HepG2 (cell line): ENCODE measurements around the gene TEKT3. TPM values are rescaled to one million over a fixed set of nuclear protein-coding genes. Genes with fewer than 3 reads are reported as not detected.

Source experiments
- HNF4A ChIP-seq: sonication (generic); formaldehyde crosslinking; IDR thresholded peaks from 2 replicates; pipeline ENCODE4 v1.4.0; 2020; ENCODE audit warnings: missing genetic modification reagents
- RFX3 ChIP-seq: IDR thresholded peaks from 2 replicates; pipeline ENCODE4 v1.6.1; 2016; ENCODE audit warnings: missing biosample characterization, missing genetic modification reagents
- SPEN ChIP-seq: sonication (generic); formaldehyde crosslinking; IDR thresholded peaks from 2 replicates; pipeline ENCODE4 v1.5.1; 2020; ENCODE audit warnings: low read depth, mild to moderate bottlenecking, missing genetic modification reagents
- ZNF549 ChIP-seq: sonication (generic); formaldehyde crosslinking; IDR thresholded peaks from 2 replicates; pipeline ENCODE4 v1.5.0; 2020; ENCODE audit warnings: missing genetic modification reagents
- polyA plus RNA-seq, 8 experiments: library from polyadenylated mRNA; depleted of rRNA in 3 of 8; stranded (reverse) in 7 of 8; unstranded in 1 of 8; fragments of >200 nt; fragmentation: Illumina TruSeq in 4 of 8; extraction: Trizol in 4 of 8; gene quantifications; 2 replicates each; pipeline versions ENCODE4 v1.2.1 to v1.2.3, GENCODE V29; 2011 to 2016; ENCODE audit warnings: low read depth in 4 of 8, missing spikeins in 1 of 8, mixed read lengths in 1 of 8; ENCODE audit not compliant: insufficient read depth in 1 of 8
- total RNA-seq, 5 experiments: library from RNA; depleted of rRNA; stranded (reverse); fragments of >200 nt; fragmentation: Illumina TruSeq; extraction: Trizol; gene quantifications; 2 replicates each; pipeline ENCODE4 v1.2.3, GENCODE V29; 2016; ENCODE audit warnings: low read depth in 1 of 5
- TF ChIP-seq, protein P1 (sequence below): sonication (generic); formaldehyde crosslinking; IDR thresholded peaks from 2 replicates; pipeline ENCODE4 v1.4.0; 2020; ENCODE audit warnings: missing genetic modification reagents, mild to moderate bottlenecking, borderline replicate concordance
- TF ChIP-seq, protein P2 (sequence below): IDR thresholded peaks from 2 replicates; pipeline ENCODE4 v1.6.1; 2016; ENCODE audit warnings: missing compliant biosample characterization, missing genetic modification reagents, borderline replicate concordance
- TF ChIP-seq, protein P3 (sequence below): sonication (generic); formaldehyde crosslinking; IDR thresholded peaks from 2 replicates; pipeline ENCODE4 v1.4.0; 2020; ENCODE audit warnings: missing genetic modification reagents
- TF ChIP-seq, protein P4 (sequence below): sonication (generic); formaldehyde crosslinking; IDR thresholded peaks from 2 replicates; pipeline ENCODE4 v1.5.1; 2020; ENCODE audit warnings: mild to moderate bottlenecking, moderate library complexity, missing genetic modification reagents
- TF ChIP-seq, protein P5 (sequence below): sonication (generic); formaldehyde crosslinking; IDR thresholded peaks from 2 replicates; pipeline ENCODE4 v1.5.1; 2020; ENCODE audit warnings: missing genetic modification reagents, mild to moderate bottlenecking, borderline replicate concordance
- TF ChIP-seq, protein P6 (sequence below): sonication (generic); formaldehyde crosslinking; IDR thresholded peaks from 2 replicates; pipeline ENCODE4 v1.4.0; 2020; ENCODE audit warnings: missing genetic modification reagents

TEKT3 gene
- total and polyA plus RNA-seq, 2 of the 13 experiments (the other 11 are each of a cell fraction or from before 2014, with no cell fraction given) = 0.58 to 0.82 TPM

DNA sequence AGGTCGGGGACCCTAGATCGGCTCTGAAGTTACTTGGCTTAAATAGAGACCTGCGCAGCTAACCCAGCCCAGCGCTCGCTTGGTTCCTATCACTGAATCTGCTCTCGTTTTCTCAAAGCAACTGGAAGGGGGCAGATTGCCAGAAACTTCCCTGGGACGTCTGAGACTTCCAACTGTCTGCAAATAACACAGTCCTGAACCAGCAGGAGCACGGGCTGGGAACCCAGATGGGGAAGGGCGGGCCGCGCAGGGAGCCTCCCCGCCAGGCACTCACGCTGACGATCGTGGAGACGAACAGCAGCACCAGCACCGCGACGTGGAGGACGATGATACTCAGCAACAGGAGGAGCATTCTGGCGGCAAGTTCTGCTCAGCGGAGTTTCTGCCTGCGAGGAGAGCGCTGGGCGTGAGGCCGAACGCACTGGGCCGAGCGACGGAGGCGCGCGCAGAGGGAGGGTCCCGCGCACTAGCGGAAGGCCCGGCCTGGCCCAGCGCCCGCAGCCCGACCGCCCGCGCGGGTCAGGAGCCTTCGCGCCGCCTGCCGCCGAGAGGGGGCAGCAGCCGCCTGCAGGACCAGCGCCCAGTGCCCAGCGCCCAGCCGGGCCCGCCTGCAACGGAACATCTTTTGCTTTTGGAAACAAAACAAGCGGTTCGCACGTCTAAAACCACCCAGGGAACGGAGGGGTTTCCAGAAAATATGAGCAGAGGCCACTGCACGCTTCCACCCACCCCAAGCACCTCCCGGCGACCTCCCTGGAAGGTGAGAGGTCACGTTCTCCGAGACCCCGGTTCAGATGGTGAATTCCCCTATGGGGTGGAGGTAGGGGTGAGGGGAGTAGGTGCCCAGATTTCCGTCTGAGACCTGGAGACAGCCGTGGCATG is 80.8 kb downstream of the TEKT3 start (continued):
- TF ChIP-seq, protein P1, sequence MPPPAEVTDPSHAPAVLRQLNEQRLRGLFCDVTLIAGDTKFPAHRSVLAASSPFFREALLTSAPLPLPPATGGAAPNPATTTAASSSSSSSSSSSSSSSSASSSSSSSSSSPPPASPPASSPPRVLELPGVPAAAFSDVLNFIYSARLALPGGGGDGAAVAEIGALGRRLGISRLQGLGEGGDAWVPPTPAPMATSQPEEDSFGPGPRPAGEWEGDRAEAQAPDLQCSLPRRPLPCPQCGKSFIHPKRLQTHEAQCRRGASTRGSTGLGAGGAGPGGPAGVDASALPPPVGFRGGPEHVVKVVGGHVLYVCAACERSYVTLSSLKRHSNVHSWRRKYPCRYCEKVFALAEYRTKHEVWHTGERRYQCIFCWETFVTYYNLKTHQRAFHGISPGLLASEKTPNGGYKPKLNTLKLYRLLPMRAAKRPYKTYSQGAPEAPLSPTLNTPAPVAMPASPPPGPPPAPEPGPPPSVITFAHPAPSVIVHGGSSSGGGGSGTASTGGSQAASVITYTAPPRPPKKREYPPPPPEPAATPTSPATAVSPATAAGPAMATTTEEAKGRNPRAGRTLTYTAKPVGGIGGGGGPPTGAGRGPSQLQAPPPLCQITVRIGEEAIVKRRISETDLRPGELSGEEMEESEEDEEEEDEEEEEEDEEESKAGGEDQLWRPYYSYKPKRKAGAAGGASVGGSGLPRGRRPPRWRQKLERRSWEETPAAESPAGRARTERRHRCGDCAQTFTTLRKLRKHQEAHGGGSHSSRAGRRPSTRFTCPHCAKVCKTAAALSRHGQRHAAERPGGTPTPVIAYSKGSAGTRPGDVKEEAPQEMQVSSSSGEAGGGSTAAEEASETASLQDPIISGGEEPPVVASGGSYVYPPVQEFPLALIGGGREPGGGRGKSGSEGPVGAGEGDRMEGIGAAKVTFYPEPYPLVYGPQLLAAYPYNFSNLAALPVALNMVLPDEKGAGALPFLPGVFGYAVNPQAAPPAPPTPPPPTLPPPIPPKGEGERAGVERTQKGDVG (CRISPR knock-in tag) = no peak
- TF ChIP-seq, protein P2, sequence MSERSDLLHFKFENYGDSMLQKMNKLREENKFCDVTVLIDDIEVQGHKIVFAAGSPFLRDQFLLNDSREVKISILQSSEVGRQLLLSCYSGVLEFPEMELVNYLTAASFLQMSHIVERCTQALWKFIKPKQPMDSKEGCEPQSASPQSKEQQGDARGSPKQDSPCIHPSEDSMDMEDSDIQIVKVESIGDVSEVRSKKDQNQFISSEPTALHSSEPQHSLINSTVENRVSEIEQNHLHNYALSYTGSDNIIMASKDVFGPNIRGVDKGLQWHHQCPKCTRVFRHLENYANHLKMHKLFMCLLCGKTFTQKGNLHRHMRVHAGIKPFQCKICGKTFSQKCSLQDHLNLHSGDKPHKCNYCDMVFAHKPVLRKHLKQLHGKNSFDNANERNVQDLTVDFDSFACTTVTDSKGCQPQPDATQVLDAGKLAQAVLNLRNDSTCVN (CRISPR knock-in tag) = peak; percentile 32; the same call in 1 of the 2 replicates
- TF ChIP-seq HNF4A = no peak
- TF ChIP-seq RFX3 (CRISPR knock-in tag) = no peak
- no peak for TF ChIP-seq ZNF549 (CRISPR knock-in tag)
- peak; percentile 60; the same call in 1 of the 2 replicates for TF ChIP-seq SPEN (CRISPR knock-in tag)
- TF ChIP-seq, protein P3, sequence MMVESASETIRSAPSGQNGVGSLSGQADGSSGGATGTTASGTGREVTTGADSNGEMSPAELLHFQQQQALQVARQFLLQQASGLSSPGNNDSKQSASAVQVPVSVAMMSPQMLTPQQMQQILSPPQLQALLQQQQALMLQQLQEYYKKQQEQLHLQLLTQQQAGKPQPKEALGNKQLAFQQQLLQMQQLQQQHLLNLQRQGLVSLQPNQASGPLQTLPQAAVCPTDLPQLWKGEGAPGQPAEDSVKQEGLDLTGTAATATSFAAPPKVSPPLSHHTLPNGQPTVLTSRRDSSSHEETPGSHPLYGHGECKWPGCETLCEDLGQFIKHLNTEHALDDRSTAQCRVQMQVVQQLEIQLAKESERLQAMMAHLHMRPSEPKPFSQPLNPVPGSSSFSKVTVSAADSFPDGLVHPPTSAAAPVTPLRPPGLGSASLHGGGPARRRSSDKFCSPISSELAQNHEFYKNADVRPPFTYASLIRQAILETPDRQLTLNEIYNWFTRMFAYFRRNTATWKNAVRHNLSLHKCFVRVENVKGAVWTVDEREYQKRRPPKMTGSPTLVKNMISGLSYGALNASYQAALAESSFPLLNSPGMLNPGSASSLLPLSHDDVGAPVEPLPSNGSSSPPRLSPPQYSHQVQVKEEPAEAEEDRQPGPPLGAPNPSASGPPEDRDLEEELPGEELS = no peak
- TF ChIP-seq, protein P4, sequence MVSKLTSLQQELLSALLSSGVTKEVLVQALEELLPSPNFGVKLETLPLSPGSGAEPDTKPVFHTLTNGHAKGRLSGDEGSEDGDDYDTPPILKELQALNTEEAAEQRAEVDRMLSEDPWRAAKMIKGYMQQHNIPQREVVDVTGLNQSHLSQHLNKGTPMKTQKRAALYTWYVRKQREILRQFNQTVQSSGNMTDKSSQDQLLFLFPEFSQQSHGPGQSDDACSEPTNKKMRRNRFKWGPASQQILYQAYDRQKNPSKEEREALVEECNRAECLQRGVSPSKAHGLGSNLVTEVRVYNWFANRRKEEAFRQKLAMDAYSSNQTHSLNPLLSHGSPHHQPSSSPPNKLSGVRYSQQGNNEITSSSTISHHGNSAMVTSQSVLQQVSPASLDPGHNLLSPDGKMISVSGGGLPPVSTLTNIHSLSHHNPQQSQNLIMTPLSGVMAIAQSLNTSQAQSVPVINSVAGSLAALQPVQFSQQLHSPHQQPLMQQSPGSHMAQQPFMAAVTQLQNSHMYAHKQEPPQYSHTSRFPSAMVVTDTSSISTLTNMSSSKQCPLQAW (CRISPR knock-in tag) = no peak
- TF ChIP-seq, protein P5, sequence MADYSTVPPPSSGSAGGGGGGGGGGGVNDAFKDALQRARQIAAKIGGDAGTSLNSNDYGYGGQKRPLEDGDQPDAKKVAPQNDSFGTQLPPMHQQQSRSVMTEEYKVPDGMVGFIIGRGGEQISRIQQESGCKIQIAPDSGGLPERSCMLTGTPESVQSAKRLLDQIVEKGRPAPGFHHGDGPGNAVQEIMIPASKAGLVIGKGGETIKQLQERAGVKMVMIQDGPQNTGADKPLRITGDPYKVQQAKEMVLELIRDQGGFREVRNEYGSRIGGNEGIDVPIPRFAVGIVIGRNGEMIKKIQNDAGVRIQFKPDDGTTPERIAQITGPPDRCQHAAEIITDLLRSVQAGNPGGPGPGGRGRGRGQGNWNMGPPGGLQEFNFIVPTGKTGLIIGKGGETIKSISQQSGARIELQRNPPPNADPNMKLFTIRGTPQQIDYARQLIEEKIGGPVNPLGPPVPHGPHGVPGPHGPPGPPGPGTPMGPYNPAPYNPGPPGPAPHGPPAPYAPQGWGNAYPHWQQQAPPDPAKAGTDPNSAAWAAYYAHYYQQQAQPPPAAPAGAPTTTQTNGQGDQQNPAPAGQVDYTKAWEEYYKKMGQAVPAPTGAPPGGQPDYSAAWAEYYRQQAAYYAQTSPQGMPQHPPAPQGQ (CRISPR knock-in tag) = no peak
- TF ChIP-seq, protein P6, sequence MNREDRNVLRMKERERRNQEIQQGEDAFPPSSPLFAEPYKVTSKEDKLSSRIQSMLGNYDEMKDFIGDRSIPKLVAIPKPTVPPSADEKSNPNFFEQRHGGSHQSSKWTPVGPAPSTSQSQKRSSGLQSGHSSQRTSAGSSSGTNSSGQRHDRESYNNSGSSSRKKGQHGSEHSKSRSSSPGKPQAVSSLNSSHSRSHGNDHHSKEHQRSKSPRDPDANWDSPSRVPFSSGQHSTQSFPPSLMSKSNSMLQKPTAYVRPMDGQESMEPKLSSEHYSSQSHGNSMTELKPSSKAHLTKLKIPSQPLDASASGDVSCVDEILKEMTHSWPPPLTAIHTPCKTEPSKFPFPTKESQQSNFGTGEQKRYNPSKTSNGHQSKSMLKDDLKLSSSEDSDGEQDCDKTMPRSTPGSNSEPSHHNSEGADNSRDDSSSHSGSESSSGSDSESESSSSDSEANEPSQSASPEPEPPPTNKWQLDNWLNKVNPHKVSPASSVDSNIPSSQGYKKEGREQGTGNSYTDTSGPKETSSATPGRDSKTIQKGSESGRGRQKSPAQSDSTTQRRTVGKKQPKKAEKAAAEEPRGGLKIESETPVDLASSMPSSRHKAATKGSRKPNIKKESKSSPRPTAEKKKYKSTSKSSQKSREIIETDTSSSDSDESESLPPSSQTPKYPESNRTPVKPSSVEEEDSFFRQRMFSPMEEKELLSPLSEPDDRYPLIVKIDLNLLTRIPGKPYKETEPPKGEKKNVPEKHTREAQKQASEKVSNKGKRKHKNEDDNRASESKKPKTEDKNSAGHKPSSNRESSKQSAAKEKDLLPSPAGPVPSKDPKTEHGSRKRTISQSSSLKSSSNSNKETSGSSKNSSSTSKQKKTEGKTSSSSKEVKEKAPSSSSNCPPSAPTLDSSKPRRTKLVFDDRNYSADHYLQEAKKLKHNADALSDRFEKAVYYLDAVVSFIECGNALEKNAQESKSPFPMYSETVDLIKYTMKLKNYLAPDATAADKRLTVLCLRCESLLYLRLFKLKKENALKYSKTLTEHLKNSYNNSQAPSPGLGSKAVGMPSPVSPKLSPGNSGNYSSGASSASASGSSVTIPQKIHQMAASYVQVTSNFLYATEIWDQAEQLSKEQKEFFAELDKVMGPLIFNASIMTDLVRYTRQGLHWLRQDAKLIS (CRISPR knock-in tag) = no peak
